CD4-positive, alpha-beta T cell (primary cell): Measurements from ENCODE around the gene CLCA2. TPM values are rescaled to one million over a fixed set of nuclear protein-coding genes. Genes with fewer than 3 reads are reported as not detected.

ENCODE experiments used
- ATAC-seq: fragments of 200-7000 bp; cut with Tn5 transposase; one replicate; pipeline ENCODE4 v1.10.0; 2022; ENCODE audit warnings: mild to moderate bottlenecking; ENCODE audit not compliant: poor library complexity
- CTCF ChIA-PET: fragments of 350-600 bp; sonication (Branson Sonifier 250); formaldehyde crosslinking; loops from one replicate; lab custom pipeline; 2021; ENCODE audit warnings: antibody characterized with exemption, inconsistent platforms; lab: Charles Lee
- POLR2A ChIA-PET: fragments of 350-600 bp; sonication (Branson Sonifier 250); formaldehyde crosslinking; loops from one replicate; lab custom pipeline; 2021; ENCODE audit warnings: antibody characterized with exemption, inconsistent platforms; lab: Charles Lee
- DNase-seq, 14 experiments: peaks; one replicate each; pipeline ENCODE4 v3.0.0-alpha.2; 2013 to 2020; ENCODE audit warnings: mixed read lengths in 2 of 14
- H3K27ac ChIP-seq, 2 donors: one replicate each; pipeline versions ENCODE4 v1.5.1 to v1.7.0; 2013; ENCODE audit warnings: low read length in 2 of 2, low read depth in 1 of 2, mild to moderate bottlenecking in 1 of 2
- H3K27me3 ChIP-seq, 2 experiments: 1 replicate in 1 of 2; 2 replicates in 1 of 2; pipeline versions ENCODE4 v1.6.1 to v1.7.0; 2013; ENCODE audit warnings: low read length in 2 of 2, control low read depth in 1 of 2, mild to moderate bottlenecking in 1 of 2, moderate library complexity in 1 of 2; ENCODE audit not compliant: insufficient read depth in 2 of 2, control insufficient read depth in 1 of 2
- H3K36me3 ChIP-seq: one replicate; pipeline ENCODE4 v1.6.1; 2013; ENCODE audit warnings: low read length, control low read depth; ENCODE audit not compliant: insufficient read depth
- H3K4me1 ChIP-seq: one replicate; pipeline ENCODE4 v1.6.1; 2013; ENCODE audit warnings: low read length, control low read depth; ENCODE audit not compliant: insufficient read depth
- H3K4me3 ChIP-seq: one replicate; pipeline ENCODE4 v1.5.1; 2013; ENCODE audit warnings: mild to moderate bottlenecking, low read length, moderate library complexity
- H3K9me3 ChIP-seq, 2 experiments: 1 replicate in 1 of 2; 2 replicates in 1 of 2; pipeline versions ENCODE4 v1.6.1 to v1.7.0; 2013; ENCODE audit warnings: low read length in 2 of 2, mild to moderate bottlenecking in 2 of 2, control low read depth in 1 of 2, moderate library complexity in 1 of 2; ENCODE audit not compliant: control insufficient read depth in 1 of 2, insufficient read depth in 1 of 2
- H3K27ac Mint-ChIP-seq: one replicate; pipeline ENCODE4 v1.8.0; 2020; ENCODE audit warnings: mixed read lengths
- H3K27me3 Mint-ChIP-seq: one replicate; pipeline ENCODE4 v1.8.0; 2021; ENCODE audit warnings: mixed read lengths
- H3K36me3 Mint-ChIP-seq: one replicate; pipeline ENCODE4 v1.8.0; 2021; ENCODE audit warnings: low read depth, mixed read lengths
- H3K4me1 Mint-ChIP-seq: one replicate; pipeline ENCODE4 v1.8.0; 2021; ENCODE audit warnings: low read depth, mixed read lengths
- H3K4me3 Mint-ChIP-seq: one replicate; pipeline ENCODE4 v1.8.0; 2020; ENCODE audit warnings: mild to moderate bottlenecking, mixed read lengths
- H3K9me3 Mint-ChIP-seq: one replicate; pipeline ENCODE4 v1.8.0; 2020; ENCODE audit warnings: mixed read lengths
- CTCF ChIP-seq: fragments of 200-600 bp; IDR thresholded peaks from one replicate; pipeline ENCODE4 v1.8.0; 2022; ENCODE audit warnings: antibody characterized with exemption, mild to moderate bottlenecking
- intact Hi-C, 2 experiments: fragments of 100-400 bp; cut with DNase I in 1 of 2; cut with micrococcal nuclease in 1 of 2; formaldehyde crosslinking; loops; one replicate each; pipeline versions ENCODE4 v1.15.1 to v1.9.0; 2023 to 2025; cut with DNase I, micrococcal nuclease
- total RNA-seq, 174 experiments: library from RNA in 2 of 174; stranded (reverse) in 2 of 174; gene quantifications; one replicate each; pipeline ENCODE4 v1.2.3 and lab custom pipeline; 2021 to 2026

Gene CLCA2
- total RNA-seq, 2 experiments from 2014 or later = not detected

GRCh38 chr1:86445919-86446318 is 21.9 kb downstream of the CLCA2 start:
- no peak for DNase-seq
- Mint-ChIP-seq H3K9me3 (no peaks in the 10 kb centered on the region), H3K27me3 (no peaks in the 10 kb centered on the region), H3K4me1 (peaks cover 10% of the 10 kb centered on the region), H3K4me3 (no peak overlapping the region), H3K36me3 (no peaks in the 10 kb centered on the region), H3K27ac (no peak overlapping the region)
- H3K4me1 ChIP-seq = no peaks in the 10 kb centered on the region
- no peak for ATAC-seq
- no peaks in the 10 kb centered on the region for H3K36me3 ChIP-seq
- H3K27ac ChIP-seq = no peak overlapping the region
- intact Hi-C loops = no loop called here
- TF ChIP-seq CTCF = no peak
- CTCF ChIA-PET = interaction anchor here (0.7 kb wide), 1 partner anchor 81 kb away, joined by 3 read pairs; no protein-coding TSS in a partner anchor
- H3K4me3 ChIP-seq = no peak overlapping the region
- H3K9me3 ChIP-seq = no peaks in the 10 kb centered on the region
- H3K27me3 ChIP-seq = no peaks in the 10 kb centered on the region
- POLR2A ChIA-PET = no interaction called here

DNA sequence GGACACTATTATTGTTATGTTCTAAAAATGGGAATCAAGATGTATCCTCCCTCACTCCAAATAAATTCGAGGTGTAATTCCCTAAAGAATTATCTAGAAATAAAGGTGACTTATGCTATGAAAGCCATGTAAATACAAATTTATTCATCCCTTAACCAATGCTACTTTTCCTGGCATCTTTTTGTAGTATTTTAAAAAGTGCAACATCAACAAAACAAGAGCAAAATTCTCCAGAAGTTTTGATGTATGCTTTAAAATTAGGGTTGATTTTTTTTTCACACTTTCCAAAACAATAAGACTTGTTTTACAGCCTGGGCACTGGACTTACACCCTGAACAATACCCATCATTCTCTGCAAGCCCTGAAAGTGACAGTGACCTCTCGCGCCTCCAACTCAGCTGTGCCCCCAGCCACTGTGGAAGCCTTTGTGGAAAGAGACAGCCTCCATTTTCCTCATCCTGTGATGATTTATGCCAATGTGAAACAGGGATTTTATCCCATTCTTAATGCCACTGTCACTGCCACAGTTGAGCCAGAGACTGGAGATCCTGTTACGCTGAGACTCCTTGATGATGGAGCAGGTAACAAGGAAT is 23.3 kb downstream of the CLCA2 start:
- ATAC-seq (no peak), DNase-seq (no peak)
- no peaks in the 10 kb centered on the region for H3K9me3 ChIP-seq
- TF ChIP-seq CTCF = no peak
- no peaks in the 10 kb centered on the region for H3K36me3 ChIP-seq
- H3K27ac Mint-ChIP-seq = no peak overlapping the region
- H3K4me1 ChIP-seq = no peaks in the 10 kb centered on the region
- H3K27me3 Mint-ChIP-seq = no peaks in the 10 kb centered on the region
- ChIA-PET CTCF (no interaction called here), POLR2A (no interaction called here)
- no peak overlapping the region for H3K4me3 ChIP-seq
- no peaks in the 10 kb centered on the region for H3K36me3 Mint-ChIP-seq
- no peak overlapping the region for H3K4me3 Mint-ChIP-seq
- no peak overlapping the region for H3K27ac ChIP-seq
- intact Hi-C loops = no loop called here
- no peaks in the 10 kb centered on the region for H3K27me3 ChIP-seq
- no peaks in the 10 kb centered on the region for H3K4me1 Mint-ChIP-seq
- no peaks in the 10 kb centered on the region for H3K9me3 Mint-ChIP-seq

DNA sequence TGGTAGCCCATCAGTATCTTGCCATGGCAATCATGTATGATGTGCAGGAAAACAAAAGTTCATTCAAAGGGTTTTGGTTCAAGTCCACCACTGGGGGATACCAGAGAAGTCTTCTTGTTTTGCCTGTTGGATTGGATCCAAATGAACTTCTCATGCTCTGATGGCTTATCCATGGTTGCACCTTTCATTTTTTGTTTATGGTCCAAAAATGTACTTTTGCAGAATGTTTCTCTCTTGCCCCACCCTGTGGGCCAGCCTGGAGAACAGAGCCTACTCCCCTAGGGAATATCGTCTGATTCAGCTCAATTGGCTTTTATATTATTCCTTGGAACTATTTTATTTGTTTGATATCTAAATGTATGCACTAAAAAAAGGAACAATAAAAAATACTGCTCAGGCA is 24.7 kb downstream of the CLCA2 start:
- H3K27me3 Mint-ChIP-seq = no peaks in the 10 kb centered on the region
- no peak overlapping the region for H3K4me3 ChIP-seq
- H3K36me3 ChIP-seq = no peaks in the 10 kb centered on the region
- H3K27ac Mint-ChIP-seq = no peak overlapping the region
- POLR2A ChIA-PET = no interaction called here
- H3K9me3 ChIP-seq = no peaks in the 10 kb centered on the region
- no peak for TF ChIP-seq CTCF
- no peak overlapping the region for H3K27ac ChIP-seq
- H3K36me3 Mint-ChIP-seq = no peaks in the 10 kb centered on the region
- no peaks in the 10 kb centered on the region for H3K9me3 Mint-ChIP-seq
- CTCF ChIA-PET = no interaction called here
- intact Hi-C loops = no loop called here
- no peaks in the 10 kb centered on the region for H3K4me1 ChIP-seq
- ATAC-seq (no peak), DNase-seq (no peak)
- no peaks in the 10 kb centered on the region for H3K27me3 ChIP-seq
- H3K4me3 Mint-ChIP-seq = no peak overlapping the region
- no peaks in the 10 kb centered on the region for H3K4me1 Mint-ChIP-seq
